NT2/D1 (cell line): ENCODE results near the gene MOCS3.

Experiments
- YY1 ChIP-seq: IDR thresholded peaks from 2 replicates; pipeline ENCODE4 v1.6.1; 2011; ENCODE audit not compliant: insufficient read length, insufficient read depth
- ZNF274 ChIP-seq: IDR thresholded peaks from 2 replicates; pipeline ENCODE4 v1.6.1; 2011; ENCODE audit warnings: mild to moderate bottlenecking, low read depth, low read length

- TF ChIP-seq YY1 (no peak), ZNF274 (no peak)
Observed at GRCh38 chr20:50919567-50919966, 39.1 kb upstream of the MOCS3 start.
